ENCODE measurements around the gene SFTPB. TPM values are rescaled to one million over a fixed set of nuclear protein-coding genes. Genes with fewer than 3 reads are reported as not detected.

The SFTPB gene
- total RNA-seq, 2 donors from 2014 or later = 0.29 to 17.3 TPM

- H3K27me3 ChIP-seq = no peaks in the 10 kb centered on the region
- no peaks in the 10 kb centered on the region for H3K36me3 ChIP-seq
- no peaks in the 10 kb centered on the region for H3K4me1 ChIP-seq
- H3K9me3 ChIP-seq = no peaks in the 10 kb centered on the region
- no peak overlapping the region for H3K4me3 ChIP-seq
- DNase-seq = no peak
- TF ChIP-seq CTCF (IDR thresholded peaks at IDR 0.05) = no peak
- no peak overlapping the region for H3K27ac ChIP-seq
- intact Hi-C loops (cut with DNase I) = no loop called here
- no peak overlapping the region for H3K9ac ChIP-seq (ENCODE audit: low read depth in 2 of 2, low read length in 2 of 2)
These were observed 24.1 kb upstream of the SFTPB start for GRCh38 chr2:85692039-85692645.

DNA sequence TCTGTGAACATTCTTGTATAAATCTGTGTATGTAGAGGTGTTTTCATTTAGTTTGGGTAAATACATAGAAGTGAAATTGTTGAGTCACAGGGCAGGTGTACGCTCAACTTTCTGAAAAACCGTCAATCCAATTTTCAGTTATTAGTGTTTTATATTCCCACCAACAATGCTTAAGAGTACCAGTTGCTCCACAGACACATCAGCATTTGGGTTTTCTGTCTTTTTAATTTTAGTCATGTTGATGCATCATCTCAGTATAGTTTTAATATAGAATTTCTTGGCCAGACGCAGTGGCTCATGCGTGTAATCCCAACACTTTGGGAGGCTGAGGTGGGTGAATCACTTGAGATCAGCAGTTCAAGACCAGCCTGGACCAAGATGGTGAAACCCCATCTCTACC lies 22.9 kb upstream of the SFTPB start:
- intact Hi-C loops (cut with DNase I) = no loop called here
- no peak for TF ChIP-seq CTCF (IDR thresholded peaks at IDR 0.05)

GRCh38 chr2:85684806-85685205 lies 16.8 kb upstream of the SFTPB start:
- H3K27me3 ChIP-seq = no peaks in the 10 kb centered on the region
- H3K27ac ChIP-seq = no peak overlapping the region
- H3K9ac ChIP-seq (ENCODE audit: low read depth in 2 of 2, low read length in 2 of 2) = no peak overlapping the region
- H3K36me3 ChIP-seq = no peaks in the 10 kb centered on the region
- intact Hi-C loops (cut with DNase I) = no loop called here
- TF ChIP-seq CTCF (IDR thresholded peaks at IDR 0.05) = no peak
- no peak for DNase-seq
- no peak overlapping the region for H3K4me3 ChIP-seq
- no peaks in the 10 kb centered on the region for H3K4me1 ChIP-seq
- no peaks in the 10 kb centered on the region for H3K9me3 ChIP-seq

More for the DNA sequence above, 22.9 kb upstream of the SFTPB start:
- Histone ChIP-seq H3K9ac (ENCODE audit: low read depth in 2 of 2, low read length in 2 of 2) (no peak overlapping the region), H3K4me1 (no peaks in the 10 kb centered on the region), H3K36me3 (no peaks in the 10 kb centered on the region), H3K27me3 (no peaks in the 10 kb centered on the region), H3K4me3 (no peak overlapping the region), H3K9me3 (no peaks in the 10 kb centered on the region), H3K27ac (no peak overlapping the region)
- no peak for DNase-seq

DNA sequence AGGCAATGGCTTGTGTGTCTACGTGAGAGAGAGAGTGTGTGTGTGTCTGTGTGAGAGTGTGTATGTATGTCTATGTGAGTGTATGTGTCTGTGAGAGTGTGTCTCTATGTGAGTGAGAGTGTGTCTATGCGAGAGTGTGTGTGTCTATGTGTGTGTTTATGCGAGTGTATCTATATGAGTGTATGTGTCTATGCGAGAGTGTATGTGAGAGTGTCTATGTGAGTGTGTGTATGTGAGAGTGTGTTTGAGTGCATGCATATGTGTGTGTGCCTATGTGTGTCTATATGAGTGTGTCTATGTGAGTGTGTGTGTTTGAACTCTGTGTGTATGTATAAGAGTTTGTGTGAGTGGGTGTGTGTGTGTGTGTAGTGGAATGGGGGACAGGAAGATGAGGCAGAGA lies 16.4 kb upstream of the SFTPB start:
- Histone ChIP-seq H3K4me3 (no peak overlapping the region), H3K27ac (no peak overlapping the region), H3K27me3 (no peaks in the 10 kb centered on the region), H3K9me3 (no peaks in the 10 kb centered on the region), H3K4me1 (no peaks in the 10 kb centered on the region), H3K36me3 (no peaks in the 10 kb centered on the region), H3K9ac (ENCODE audit: low read depth in 2 of 2, low read length in 2 of 2) (no peak overlapping the region)
- TF ChIP-seq CTCF (IDR thresholded peaks at IDR 0.05) = no peak
- intact Hi-C loops (cut with DNase I) = no loop called here
- DNase-seq = no peak

DNA sequence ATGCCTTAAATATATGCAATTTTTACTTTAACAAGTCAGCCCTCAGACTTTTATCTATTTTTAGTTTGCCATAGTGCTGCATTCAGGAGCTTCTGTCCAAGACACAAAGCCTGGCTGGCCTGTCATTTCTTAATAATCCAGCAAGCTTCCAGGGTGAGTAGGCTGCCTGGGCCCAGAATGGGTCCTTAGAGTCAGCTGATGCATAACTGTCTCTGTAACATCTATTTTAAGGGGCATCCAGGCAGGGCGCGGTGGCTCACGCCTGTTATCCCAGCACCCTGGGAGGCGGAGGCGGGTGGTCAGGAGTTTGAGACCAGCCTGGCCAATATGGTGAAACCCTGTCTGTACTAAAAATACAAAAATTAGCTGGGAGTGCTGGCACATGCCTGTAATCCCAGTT lies 14.4 kb upstream of the SFTPB start:
- TF ChIP-seq CTCF (IDR thresholded peaks at IDR 0.05) = no peak
- Histone ChIP-seq H3K4me3 (no peak overlapping the region), H3K27ac (no peak overlapping the region), H3K9me3 (no peaks in the 10 kb centered on the region), H3K36me3 (no peaks in the 10 kb centered on the region), H3K9ac (ENCODE audit: low read depth in 2 of 2, low read length in 2 of 2) (no peak overlapping the region), H3K27me3 (no peaks in the 10 kb centered on the region), H3K4me1 (no peaks in the 10 kb centered on the region)
- DNase-seq = no peak
- intact Hi-C loops (cut with DNase I) = no loop called here
